Measurements from ENCODE around the gene ATOH8. TPM values are rescaled to one million over a fixed set of nuclear protein-coding genes. Genes with fewer than 3 reads are reported as not detected.

Gene ATOH8
- total RNA-seq, 2 donors from 2014 or later: 40.1 to 49.8 TPM

DNA sequence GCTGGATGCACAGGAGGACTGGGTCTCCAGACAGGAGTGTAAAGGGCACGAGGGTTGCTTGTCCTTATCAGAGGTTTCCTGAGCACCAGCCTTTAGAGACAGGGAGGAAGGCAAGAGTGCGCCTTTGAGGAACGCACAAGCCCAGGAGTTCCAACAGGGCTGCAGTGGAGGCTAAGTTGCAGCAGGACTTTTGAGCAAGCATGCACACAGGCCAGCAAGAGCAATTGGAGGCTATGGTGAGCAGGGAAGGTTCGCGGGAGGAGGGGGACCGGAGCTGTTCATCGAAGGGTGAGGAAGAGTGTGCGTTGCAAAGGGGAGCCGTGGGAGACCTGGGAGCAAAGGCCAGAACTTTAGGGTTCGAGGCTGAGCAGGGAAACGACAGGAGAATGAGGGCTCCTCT is 2.2 kb upstream of the ATOH8 start:
- WGBS: 79% methylated on average over 11 of the region's 11 CpGs
- no peaks in the 10 kb centered on the region for H3K36me3 ChIP-seq
- no peak overlapping the region for H3K27ac ChIP-seq
- intact Hi-C loops (cut with DNase I): no loop called here
- no peaks in the 10 kb centered on the region for H3K9me3 ChIP-seq
- H3K27me3 ChIP-seq (replicated peaks; ENCODE audit: insufficient read depth): no peaks in the 10 kb centered on the region
- DNase-seq (ENCODE audit: low spot score): no peak
- no peak for TF ChIP-seq POLR2A (IDR thresholded peaks at IDR 0.05)
- no peak overlapping the region for H3K4me3 ChIP-seq
- no peaks in the 10 kb centered on the region for H3K4me1 ChIP-seq (replicated peaks)

DNA sequence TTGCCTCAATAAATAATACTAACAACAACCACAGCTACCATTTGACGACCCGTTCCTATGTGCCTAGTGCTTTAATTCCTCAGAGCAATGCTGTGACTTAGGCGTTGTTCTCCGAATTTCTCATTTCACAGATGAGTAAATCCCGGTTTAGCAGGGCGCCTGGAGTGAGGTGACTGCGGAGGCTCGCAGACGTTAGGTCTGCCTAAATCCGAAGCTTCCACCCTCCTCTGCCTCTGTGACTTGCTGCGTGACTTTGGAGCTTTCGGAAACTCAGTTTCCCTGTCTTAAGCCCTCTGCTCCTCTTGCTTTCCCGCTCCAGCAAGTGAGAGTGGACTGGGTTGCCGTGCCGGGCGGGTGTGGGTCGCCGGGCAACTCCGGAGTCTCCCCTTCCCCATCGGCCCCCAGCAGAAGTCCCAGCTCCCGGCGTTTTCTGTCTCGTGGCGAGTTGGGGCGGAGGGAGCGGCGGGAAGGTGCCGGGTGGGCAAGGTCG is 711 bp upstream of the ATOH8 start:
- Histone ChIP-seq H3K9me3 (no peaks in the 10 kb centered on the region), H3K4me3 (peak overlapping the region; percentile 60 to 62), H3K27me3 (replicated peaks; ENCODE audit: insufficient read depth) (no peaks in the 10 kb centered on the region), H3K36me3 (no peaks in the 10 kb centered on the region), H3K4me1 (replicated peaks) (no peaks in the 10 kb centered on the region), H3K27ac (peak overlapping the region; percentile 72 to 78)
- intact Hi-C loops (cut with DNase I): no loop called here
- TF ChIP-seq, protein P1, sequence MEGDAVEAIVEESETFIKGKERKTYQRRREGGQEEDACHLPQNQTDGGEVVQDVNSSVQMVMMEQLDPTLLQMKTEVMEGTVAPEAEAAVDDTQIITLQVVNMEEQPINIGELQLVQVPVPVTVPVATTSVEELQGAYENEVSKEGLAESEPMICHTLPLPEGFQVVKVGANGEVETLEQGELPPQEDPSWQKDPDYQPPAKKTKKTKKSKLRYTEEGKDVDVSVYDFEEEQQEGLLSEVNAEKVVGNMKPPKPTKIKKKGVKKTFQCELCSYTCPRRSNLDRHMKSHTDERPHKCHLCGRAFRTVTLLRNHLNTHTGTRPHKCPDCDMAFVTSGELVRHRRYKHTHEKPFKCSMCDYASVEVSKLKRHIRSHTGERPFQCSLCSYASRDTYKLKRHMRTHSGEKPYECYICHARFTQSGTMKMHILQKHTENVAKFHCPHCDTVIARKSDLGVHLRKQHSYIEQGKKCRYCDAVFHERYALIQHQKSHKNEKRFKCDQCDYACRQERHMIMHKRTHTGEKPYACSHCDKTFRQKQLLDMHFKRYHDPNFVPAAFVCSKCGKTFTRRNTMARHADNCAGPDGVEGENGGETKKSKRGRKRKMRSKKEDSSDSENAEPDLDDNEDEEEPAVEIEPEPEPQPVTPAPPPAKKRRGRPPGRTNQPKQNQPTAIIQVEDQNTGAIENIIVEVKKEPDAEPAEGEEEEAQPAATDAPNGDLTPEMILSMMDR (IDR thresholded peaks at IDR 0.05): no peak
- TF ChIP-seq POLR2A (IDR thresholded peaks at IDR 0.05) (no peak), POLR2AphosphoS5 (IDR thresholded peaks at IDR 0.05) (no peak)
- 30% methylated on average over 29 of the region's 29 CpGs for WGBS
- DNase-seq (ENCODE audit: low spot score): no peak

DNA sequence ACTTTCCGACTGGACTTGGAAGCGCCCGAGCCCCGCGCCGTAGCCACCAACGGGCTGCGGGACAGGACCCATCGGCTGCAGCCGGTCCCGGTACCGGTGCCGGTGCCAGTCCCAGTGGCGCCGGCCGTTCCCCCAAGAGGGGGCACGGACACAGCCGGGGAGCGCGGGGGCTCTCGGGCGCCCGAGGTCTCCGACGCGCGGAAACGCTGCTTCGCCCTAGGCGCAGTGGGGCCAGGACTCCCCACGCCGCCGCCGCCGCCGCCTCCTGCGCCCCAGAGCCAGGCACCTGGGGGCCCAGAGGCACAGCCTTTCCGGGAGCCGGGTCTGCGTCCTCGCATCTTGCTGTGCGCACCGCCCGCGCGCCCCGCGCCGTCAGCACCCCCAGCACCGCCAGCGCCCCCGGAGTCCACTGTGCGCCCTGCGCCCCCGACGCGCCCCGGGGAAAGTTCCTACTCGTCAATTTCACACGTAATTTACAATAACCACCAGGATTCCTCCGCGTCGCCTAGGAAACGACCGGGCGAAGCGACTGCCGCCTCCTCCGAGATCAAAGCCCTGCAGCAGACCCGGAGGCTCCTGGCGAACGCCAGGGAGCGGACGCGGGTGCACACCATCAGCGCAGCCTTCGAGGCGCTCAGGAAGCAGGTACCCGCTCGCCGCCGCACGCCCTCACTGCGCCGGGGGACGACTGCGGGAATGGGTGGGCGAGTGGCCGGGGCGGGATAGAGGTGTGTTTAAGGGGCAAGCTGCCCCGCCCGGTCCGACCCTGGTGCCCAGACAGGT is 713 bp downstream of the ATOH8 start:
- Histone ChIP-seq H3K4me1 (replicated peaks) (no peaks in the 10 kb centered on the region), H3K9me3 (no peaks in the 10 kb centered on the region), H3K27ac (peak overlapping the region; percentile 72 to 78), H3K27me3 (replicated peaks; ENCODE audit: insufficient read depth) (no peaks in the 10 kb centered on the region), H3K36me3 (no peaks in the 10 kb centered on the region), H3K4me3 (peak overlapping the region; percentile 60 to 62)
- intact Hi-C loops (cut with DNase I): no loop called here
- under 1% methylated on average over 68 of the region's 93 CpGs for WGBS
- no peak for DNase-seq (ENCODE audit: low spot score)
- TF ChIP-seq POLR2AphosphoS5 (IDR thresholded peaks at IDR 0.05): no peak
- peak; percentile 16 for TF ChIP-seq POLR2A (IDR thresholded peaks at IDR 0.05)
- TF ChIP-seq, protein P1 (IDR thresholded peaks at IDR 0.05): peak in 2 of 4 experiments; percentile 21 to 48

DNA sequence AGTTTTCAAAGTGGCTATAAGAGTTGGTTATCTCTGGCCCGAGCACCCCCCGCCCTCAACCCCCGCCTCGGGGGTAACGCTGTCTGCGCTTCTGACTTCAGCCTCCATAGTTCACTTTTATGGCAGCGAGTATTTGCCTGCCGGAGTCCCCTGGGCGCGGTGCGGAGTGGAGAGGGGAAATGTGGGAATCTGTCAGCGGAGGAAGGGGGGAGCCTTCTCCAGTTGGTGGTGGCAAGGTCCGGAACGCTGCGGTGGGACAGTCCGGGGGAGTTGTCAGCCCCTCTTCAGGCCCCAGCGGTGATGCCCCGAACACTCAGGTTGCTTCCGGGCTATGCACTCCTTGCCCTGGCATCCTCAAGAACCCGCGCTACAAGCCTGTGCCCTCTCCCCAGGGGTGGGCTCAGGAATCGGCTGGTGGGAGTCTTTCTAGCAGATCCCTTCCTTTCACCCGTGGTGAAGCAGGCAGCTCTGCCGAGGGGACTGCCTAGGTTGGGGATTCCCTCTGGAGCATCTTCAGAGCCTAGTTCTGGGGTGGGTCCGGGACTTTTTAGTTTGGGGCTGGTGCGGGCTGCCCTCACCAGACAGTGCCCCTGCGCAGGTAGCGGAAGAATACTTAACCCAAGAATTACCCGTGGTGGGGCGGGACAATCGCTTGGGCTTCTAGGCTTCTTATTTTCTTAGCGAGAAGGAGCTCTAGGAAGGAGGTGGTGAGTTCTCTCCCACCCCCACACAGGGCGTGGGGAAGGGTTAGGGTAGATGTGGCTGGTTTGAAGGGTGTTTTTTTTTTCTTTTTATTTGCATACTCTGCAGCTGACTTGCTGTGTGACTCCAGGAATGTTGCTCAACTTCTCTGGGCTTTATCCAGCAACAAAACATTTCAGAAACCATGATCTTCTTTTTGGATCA is 1.6 kb downstream of the ATOH8 start:
- Histone ChIP-seq H3K9me3 (no peaks in the 10 kb centered on the region), H3K36me3 (no peaks in the 10 kb centered on the region), H3K4me3 (peak overlapping the region; percentile 60 to 62), H3K4me1 (replicated peaks) (no peaks in the 10 kb centered on the region), H3K27me3 (replicated peaks; ENCODE audit: insufficient read depth) (no peaks in the 10 kb centered on the region), H3K27ac (peak overlapping the region; percentile 72 to 78)
- intact Hi-C loops (cut with DNase I): no loop called here
- DNase-seq (ENCODE audit: low spot score): no peak
- WGBS: 3% methylated on average over 33 of the region's 33 CpGs
- no peak for TF ChIP-seq POLR2A (IDR thresholded peaks at IDR 0.05)
- TF ChIP-seq, protein P1 (IDR thresholded peaks at IDR 0.05): no peak
- TF ChIP-seq POLR2AphosphoS5 (IDR thresholded peaks at IDR 0.05): no peak

DNA sequence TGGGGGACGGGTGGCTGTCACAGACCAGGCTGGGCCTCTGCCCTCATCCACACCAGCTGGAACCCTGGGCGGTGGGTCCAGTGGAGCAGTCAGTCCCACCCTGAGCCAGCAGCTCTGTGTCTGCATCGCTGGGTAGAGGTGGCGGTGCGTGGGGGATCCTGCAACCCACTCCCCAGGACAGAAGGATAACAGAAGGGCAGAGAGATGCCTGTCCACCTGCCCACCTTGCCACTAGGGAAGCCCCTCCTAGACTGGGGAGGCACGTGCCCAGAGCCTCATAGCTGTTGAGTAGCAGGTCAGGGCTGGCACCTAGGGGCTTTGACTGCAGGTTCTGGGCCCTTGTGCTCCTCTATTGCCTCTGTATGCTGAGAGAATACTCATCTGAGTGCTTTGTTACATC is 2.4 kb downstream of the ATOH8 start:
- H3K4me3 ChIP-seq: peak overlapping the region; percentile 60 to 62
- no peak for DNase-seq (ENCODE audit: low spot score)
- H3K9me3 ChIP-seq: no peaks in the 10 kb centered on the region
- TF ChIP-seq POLR2AphosphoS5 (IDR thresholded peaks at IDR 0.05): no peak
- TF ChIP-seq, protein P1 (IDR thresholded peaks at IDR 0.05): no peak
- TF ChIP-seq POLR2A (IDR thresholded peaks at IDR 0.05): peak; percentile 9
- H3K36me3 ChIP-seq: no peaks in the 10 kb centered on the region
- no peaks in the 10 kb centered on the region for H3K27me3 ChIP-seq (replicated peaks; ENCODE audit: insufficient read depth)
- no peaks in the 10 kb centered on the region for H3K4me1 ChIP-seq (replicated peaks)
- WGBS: 75% methylated on average over 6 of the region's 6 CpGs
- no peak overlapping the region for H3K27ac ChIP-seq
- intact Hi-C loops (cut with DNase I): no loop called here

Measured in prostate gland (tissue), 2 donors.